GM21515 (cell line): ENCODE results near the gene S100A13.
"Not testable (repeated sequence)": the region's sequence is repeated elsewhere in the genome, so short reads cannot be mapped to it uniquely, and the experiment has no call there.

Source experiments
- ATAC-seq: cut with Tn5 transposase; IDR thresholded peaks from one replicate; pipeline ENCODE4 v1.9.1; 2021; ENCODE audit not compliant: unreplicated experiment

Gene S100A13

DNA sequence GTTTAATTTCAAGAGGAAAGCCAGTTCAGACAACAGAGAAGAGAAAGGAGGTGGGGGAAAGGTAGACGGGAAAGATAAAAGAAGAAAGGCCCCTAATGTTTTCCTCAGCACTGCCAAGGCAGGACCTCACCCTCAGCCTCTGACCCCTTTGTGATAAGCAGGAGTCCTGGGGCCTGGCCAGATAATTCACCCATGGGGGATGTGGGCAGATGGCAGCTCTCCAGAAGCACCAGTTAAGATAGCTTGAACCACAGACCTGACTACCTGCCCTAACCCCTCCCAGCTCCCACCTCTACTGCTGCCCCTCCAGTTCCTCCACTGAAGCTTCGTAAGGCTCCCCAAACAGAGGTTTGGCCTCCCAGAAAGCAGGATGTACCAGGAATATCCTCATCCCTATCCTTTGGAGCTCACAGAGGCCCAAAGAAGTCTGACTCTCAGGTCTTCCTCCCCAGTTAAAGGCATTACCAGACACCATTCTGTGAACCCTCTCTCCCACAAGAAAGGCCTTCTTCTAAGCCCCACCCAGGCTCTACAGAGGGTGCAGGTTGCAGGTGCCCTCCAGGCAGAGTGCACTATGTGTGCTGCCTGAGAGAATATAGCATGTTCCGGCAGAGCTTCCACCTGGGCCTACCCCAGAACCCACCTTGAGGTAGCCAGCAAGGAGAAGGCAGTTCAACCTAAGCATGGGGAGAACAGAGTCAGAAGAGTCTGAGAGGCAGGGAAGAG, 22.0 kb upstream of the S100A13 start:
- no peak for ATAC-seq

DNA sequence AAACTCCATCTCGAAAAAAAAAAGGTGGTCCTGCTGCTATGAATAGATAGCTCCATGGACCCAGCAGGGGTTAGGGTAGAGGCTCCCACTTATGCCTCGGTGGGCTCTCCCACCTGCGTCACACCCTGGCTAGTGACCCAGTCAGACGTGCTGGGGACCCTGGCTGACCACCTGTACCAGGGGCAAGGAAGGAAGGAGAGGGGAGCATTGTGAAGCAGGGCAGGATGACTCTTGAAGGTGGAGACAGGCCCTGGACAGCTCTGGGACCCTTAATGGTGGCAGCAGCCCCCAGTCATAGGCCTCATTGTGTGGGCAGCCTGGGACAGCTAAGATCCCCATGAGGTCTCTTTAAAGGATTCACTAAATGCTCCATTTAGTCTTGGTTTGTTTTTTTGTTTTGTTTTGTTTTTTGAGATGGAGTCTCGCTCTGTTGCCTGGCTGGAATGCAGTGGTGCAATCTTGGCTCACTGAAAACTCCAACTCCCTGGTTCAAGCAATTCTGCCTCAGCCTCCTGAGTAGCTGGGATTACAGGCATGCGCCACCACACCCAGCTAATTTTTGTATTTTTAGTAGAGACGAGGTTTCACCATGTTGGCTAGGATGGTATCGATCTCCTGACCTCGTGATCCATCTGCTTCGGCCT, 20.8 kb upstream of the S100A13 start:
- ATAC-seq, result no peak

DNA sequence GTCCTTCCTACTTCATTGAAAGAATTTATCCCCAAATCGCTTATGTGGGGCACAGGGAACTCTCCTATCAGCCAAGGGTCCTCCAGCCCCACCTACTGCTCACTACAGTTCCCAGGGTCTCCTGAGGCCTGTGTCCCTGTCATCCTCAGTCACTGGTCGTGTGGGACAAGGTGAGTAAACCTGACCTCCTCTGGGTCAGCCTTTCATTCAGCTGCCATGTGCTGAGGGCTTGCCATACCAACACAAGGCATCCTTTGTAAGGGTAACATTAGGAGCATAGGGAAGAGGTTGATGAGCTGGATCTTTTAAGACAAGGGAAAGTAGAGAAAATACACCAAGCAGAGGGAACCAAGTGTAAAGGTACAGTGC, 20.0 kb upstream of the S100A13 start:
- ATAC-seq, result no peak

- no peak for ATAC-seq
Measured at GRCh38 chr1:153646672-153647345, 19.5 kb upstream of the S100A13 start.

DNA sequence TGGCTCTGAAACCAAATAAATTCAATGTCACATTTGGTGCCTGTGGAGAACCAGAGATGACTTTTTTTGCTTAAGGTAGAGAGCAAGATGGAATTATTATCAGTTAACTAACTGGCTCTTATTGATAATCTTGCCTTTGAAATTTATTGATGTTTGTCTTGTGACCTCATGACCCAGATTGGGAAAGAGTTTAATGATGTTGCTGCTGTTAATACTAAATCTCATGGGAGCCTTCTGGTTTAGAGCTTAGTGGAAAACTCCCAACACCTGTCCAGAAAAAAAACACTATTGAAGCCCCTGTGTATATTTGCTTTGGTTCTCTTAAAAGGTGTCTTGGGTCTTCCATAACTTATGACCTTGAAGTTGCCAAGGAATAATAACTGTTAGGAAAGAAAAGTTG, 16.5 kb upstream of the S100A13 start:
- ATAC-seq, result no peak

DNA sequence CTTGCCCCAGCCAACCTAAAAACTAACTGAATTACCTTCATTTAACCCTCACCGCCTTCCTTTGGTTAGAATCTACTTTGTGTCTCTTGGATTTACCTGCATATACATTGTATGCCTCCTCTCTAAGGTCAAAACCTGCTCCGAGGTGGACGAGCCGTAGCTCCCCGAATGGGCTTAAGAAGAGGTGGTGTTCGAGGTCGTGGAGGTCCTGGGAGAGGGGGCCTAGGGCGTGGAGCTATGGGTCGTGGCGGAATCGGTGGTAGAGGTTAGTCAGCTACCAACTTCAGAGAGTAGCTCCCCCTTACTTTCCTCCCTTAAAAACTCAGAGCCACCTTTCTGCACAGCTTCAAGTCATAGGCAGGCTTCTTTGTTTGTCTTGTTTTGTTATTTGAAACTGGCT, 15.8 kb upstream of the S100A13 start:
- ATAC-seq, result no peak

- no peak for ATAC-seq
Measured at GRCh38 chr1:153642161-153642560, 14.9 kb upstream of the S100A13 start.

DNA sequence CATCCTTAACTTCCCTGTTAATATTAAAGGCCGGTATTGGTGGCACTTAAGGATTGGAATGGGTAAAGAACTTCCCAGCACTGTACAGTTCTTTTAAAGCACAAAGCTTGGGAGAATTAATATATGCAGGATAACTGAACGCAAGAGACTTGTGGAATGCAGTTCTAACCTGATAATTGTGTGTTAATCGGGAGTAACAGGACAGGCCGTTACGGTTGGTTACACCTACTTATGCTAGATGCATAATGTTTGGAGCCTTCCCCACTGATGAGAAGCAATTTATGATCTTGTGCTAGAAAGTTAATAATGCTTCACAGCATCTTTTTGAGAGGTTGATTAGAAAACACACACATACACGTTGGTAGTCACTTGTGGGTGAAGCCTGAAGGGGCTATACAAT, 13.6 kb upstream of the S100A13 start:
- ATAC-seq, result no peak

DNA sequence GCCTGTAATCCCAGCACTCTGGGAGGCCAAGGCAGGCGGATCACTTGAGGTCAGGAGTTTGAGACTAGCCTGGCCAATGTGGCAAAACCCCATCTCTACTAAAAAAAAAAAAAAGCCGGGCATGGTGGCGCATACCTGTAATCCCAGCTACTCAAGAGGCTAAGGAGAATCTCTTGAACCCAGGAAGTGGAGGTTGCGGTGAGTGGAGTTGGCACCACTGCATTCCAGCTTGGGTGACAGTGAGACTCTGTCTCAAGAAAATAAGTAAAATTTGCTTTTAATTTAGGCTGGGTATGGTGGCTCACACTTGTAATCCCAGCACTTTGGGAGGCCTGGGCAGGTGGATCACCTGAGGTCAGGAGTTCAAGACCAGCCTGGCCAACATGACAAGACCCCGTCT, 12.9 kb upstream of the S100A13 start:
- ATAC-seq, result not testable (repeated sequence)

DNA sequence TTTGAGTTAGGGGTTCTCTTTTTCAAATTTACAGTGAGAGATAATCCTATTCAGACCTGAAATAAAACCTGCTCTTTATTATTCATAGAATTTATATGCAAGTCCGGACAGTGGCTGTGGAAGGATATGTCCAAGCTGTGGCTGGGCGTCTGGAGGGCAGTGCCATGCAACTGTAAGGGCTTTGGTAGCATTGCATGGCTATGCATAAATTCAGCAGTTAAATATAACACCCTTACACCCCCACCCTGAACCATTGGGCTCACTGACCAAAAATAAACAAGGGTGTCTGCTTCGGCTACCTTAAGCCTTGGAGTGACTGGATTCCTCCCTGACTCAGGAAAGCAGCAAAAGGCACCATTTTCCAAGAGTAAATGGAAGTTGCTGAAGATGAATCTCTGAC, 12.0 kb upstream of the S100A13 start:
- ATAC-seq, result no peak

GRCh38 chr1:153638261-153638660, 11.0 kb upstream of the S100A13 start:
- no peak for ATAC-seq

DNA sequence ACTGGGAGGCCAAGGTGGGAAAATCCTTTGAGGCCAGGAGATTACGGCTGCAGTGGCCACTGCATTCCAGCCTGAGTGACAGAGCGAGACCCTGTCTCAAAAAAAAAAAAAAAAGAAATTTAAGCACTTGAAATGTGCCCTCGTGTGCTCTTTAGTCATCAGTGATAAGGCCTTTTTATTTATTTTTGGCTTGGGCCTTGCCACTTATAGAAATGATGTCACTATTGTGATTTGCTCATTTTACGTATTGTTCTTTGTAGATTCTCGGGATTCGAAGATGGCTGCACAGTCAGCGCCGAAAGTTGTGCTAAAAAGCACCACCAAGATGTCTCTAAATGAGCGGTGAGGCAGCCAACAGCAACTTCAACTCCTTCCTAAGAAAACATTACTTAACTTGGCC, 9.0 kb upstream of the S100A13 start:
- no peak for ATAC-seq

- ATAC-seq, result no peak
Measured at GRCh38 chr1:153635872-153636271, 8.6 kb upstream of the S100A13 start.

- peak; percentile 89 for ATAC-seq
Measured at GRCh38 chr1:153633754-153634665, 6.7 kb upstream of the S100A13 start, which contains the start of gene CHTOP. Gene CHTOP (plus strand): TSS chr1:153634066. CDS start chr1:153636589, 2,523 bp downstream.

- no peak for ATAC-seq
Measured at GRCh38 chr1:153633161-153633753, 6.0 kb upstream of the S100A13 start.

DNA sequence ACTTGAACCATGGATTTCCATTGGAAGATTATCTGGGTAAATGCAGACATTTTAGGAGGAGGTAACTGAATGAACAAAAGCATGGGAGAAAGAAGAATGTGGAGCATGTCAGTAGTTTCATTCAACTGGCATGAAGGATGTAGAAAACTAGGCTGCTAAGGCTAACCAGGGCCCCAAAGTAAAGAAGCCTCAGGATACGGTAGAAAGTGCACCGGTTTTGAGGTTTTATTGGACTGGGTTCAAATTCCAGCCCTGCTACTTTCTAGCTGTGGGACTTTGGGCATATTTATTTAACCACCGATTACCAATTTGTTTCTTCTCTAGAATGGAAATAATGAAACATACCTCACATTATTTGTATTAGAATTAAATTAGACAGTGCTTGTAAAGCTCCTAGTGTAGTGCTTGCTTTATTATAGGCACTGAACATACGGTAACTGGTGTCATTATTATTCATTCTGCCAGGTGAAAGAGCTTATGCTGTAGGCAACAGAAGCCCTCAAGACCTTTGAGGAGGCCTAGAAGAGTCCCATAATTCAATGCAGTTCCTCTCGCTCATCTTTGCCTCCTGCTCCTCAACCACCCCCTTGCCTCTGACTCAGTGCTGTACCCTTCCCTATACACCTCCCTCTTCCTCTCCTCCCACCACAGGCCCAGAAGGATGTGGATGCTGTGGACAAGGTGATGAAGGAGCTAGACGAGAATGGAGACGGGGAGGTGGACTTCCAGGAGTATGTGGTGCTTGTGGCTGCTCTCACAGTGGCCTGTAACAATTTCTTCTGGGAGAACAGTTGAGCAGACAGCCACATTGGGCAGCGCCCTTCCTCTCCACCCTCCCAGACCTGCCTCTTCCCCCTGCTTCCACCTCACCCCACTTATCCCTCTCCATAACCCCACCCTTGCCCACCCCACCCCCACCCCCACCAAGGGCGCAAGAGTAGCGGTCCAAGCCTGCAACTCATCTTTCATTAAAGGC, 4.0 kb upstream of the S100A13 start:
- no peak for ATAC-seq

DNA sequence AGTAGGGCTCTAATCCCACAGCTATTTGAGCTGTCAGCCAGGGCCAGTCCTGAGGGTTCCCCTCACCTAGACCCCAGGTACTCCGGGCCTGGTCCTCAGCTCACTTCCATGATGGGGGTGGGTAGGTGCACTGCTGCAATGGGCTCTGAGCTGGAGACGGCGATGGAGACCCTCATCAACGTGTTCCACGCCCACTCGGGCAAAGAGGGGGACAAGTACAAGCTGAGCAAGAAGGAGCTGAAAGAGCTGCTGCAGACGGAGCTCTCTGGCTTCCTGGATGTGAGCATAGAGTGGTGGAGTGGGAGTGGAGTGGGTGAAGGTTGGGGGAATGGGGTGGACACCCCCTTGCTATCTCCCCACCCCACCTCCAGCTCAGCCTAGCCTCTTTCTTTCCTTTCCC, 3.1 kb upstream of the S100A13 start:
- no peak for ATAC-seq

DNA sequence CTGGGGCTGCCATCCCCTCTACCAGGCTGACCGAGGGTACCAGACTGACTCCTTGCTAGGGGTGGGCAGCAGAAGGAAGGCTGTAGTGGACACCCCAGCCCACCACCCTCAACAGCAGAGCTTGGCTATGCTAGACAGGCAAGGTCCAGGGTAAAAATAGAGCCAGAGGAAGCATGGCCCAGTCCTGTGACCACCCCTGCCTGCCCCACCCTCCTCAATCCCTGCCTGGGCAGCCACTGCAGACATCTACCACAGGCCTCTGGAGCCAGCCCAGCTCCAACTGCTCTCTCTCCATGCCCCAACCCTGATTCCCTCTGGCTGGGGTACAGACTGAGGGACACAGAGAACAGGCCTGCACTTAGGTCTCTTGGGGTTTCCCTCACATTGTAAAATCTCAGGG, 2.7 kb upstream of the S100A13 start:
- ATAC-seq, result no peak

- ATAC-seq, result no peak
Measured at GRCh38 chr1:153629343-153629665, 2.0 kb upstream of the S100A13 start.
